ENCODE results near the gene EHD4. TPM values are rescaled to one million over a fixed set of nuclear protein-coding genes. Genes with fewer than 3 reads are reported as not detected.

EHD4 gene
- polyA plus RNA-seq, 1 donor (not counting 4 experiments of a cell fraction or from before 2014, with no cell fraction given) = 31.5 TPM

GRCh38 chr15:42007386-42007785 is 35.0 kb upstream of the EHD4 start:
- no peak overlapping the region for H3K4me2 ChIP-seq (ENCODE audit: control insufficient read depth, extremely low read depth, insufficient read depth, low read depth, low read length)
- DNase-seq (ENCODE audit: low read depth, low spot score) (no peak), FAIRE-seq (no peak)
- H2AFZ ChIP-seq (ENCODE audit: control insufficient read depth, low read length) = no peak overlapping the region
- no peak overlapping the region for H3K9ac ChIP-seq (ENCODE audit: control insufficient read depth, extremely low read depth, insufficient read depth, low read length)
- H3K79me2 ChIP-seq (ENCODE audit: control insufficient read depth, insufficient read depth, low read length) = no peaks in the 10 kb centered on the region
- H3K4me1 ChIP-seq (ENCODE audit: control insufficient read depth, extremely low read depth, insufficient read depth, low read length) = peaks cover 16% of the 10 kb centered on the region
- no peak overlapping the region for H3K27ac ChIP-seq (ENCODE audit: control insufficient read depth, insufficient read depth, low read length)
- dilution Hi-C loops (cut with MboI; ENCODE audit: extremely low pct_ligation_motif_present, low sequenced_read_pairs) = no loop called here
- TF ChIP-seq EZH2 (IDR thresholded peaks at IDR 0.05; ENCODE audit: low read length) (no peak), CTCF (optimal IDR thresholded peaks at IDR 0.05 in 1 of 3, IDR thresholded peaks at IDR 0.05 in 1 of 3, conservative IDR thresholded peaks at IDR 0.05 in 1 of 3; ENCODE audit: extremely low read depth in 1 of 3, insufficient read depth in 2 of 3, low read length in 3 of 3) (no peak)
- H3K9me3 ChIP-seq (ENCODE audit: control insufficient read depth, low read depth, low read length) = no peaks in the 10 kb centered on the region
- H3K27me3 ChIP-seq (ENCODE audit: control insufficient read depth, extremely low read depth, insufficient read depth, low read length) = no peaks in the 10 kb centered on the region
- H3K36me3 ChIP-seq (ENCODE audit: control insufficient read depth in 2 of 2, extremely low read depth in 1 of 2, insufficient read depth in 2 of 2, low read length in 2 of 2) = no peaks in the 10 kb centered on the region
- no peaks in the 10 kb centered on the region for H3K9me1 ChIP-seq (ENCODE audit: control insufficient read depth, extremely low read depth, insufficient read depth, low read length)
- peaks cover 3% of the 10 kb centered on the region for H4K20me1 ChIP-seq (ENCODE audit: control insufficient read depth, extremely low read depth, insufficient read depth, low read length)
- H3K4me3 ChIP-seq (ENCODE audit: control insufficient read depth in 2 of 3, extremely low read depth in 1 of 3, insufficient read depth in 2 of 3, low read depth in 1 of 3, low read length in 3 of 3) = no peak overlapping the region

DNA sequence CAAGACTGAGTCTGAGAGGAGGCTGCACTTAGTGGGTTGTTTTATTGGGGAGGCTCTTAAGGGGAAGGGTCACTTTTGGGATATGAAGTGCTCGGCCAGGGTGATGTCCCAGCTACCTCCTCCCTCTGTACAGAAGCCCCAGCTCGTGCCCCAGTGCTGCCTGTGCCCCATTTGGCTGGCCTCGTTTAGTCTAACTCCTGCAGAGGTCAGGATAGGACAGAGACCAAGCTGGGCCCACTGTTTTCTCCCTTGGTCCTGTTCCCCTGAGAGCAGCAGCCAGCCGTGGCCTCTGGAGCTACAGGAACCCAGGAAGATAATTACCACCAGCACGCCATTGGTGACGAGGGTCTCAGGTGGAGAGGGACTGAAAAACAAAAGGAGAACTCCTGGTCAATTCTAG is 30.0 kb upstream of the EHD4 start:
- FAIRE-seq = no peak
- dilution Hi-C loops (cut with MboI; ENCODE audit: extremely low pct_ligation_motif_present, low sequenced_read_pairs) = no loop called here

More for the DNA sequence above, 30.0 kb upstream of the EHD4 start:
- H3K4me1 ChIP-seq (ENCODE audit: control insufficient read depth, extremely low read depth, insufficient read depth, low read length) = no peaks in the 10 kb centered on the region
- no peaks in the 10 kb centered on the region for H3K36me3 ChIP-seq (ENCODE audit: control insufficient read depth in 2 of 2, extremely low read depth in 1 of 2, insufficient read depth in 2 of 2, low read length in 2 of 2)
- no peak overlapping the region for H3K9ac ChIP-seq (ENCODE audit: control insufficient read depth, extremely low read depth, insufficient read depth, low read length)
- H3K79me2 ChIP-seq (ENCODE audit: control insufficient read depth, insufficient read depth, low read length) = no peaks in the 10 kb centered on the region
- no peaks in the 10 kb centered on the region for H3K9me3 ChIP-seq (ENCODE audit: control insufficient read depth, low read depth, low read length)
- H3K9me1 ChIP-seq (ENCODE audit: control insufficient read depth, extremely low read depth, insufficient read depth, low read length) = no peaks in the 10 kb centered on the region
- H3K27me3 ChIP-seq (ENCODE audit: control insufficient read depth, extremely low read depth, insufficient read depth, low read length) = no peaks in the 10 kb centered on the region
- H3K4me3 ChIP-seq (ENCODE audit: control insufficient read depth in 2 of 3, extremely low read depth in 1 of 3, insufficient read depth in 2 of 3, low read depth in 1 of 3, low read length in 3 of 3) = no peak overlapping the region
- no peak overlapping the region for H3K4me2 ChIP-seq (ENCODE audit: control insufficient read depth, extremely low read depth, insufficient read depth, low read depth, low read length)
- no peak for DNase-seq (ENCODE audit: low read depth, low spot score)
- H3K27ac ChIP-seq (ENCODE audit: control insufficient read depth, insufficient read depth, low read length) = no peak overlapping the region
- H2AFZ ChIP-seq (ENCODE audit: control insufficient read depth, low read length) = no peak overlapping the region
- TF ChIP-seq CTCF (optimal IDR thresholded peaks at IDR 0.05 in 1 of 3, IDR thresholded peaks at IDR 0.05 in 1 of 3, conservative IDR thresholded peaks at IDR 0.05 in 1 of 3; ENCODE audit: extremely low read depth in 1 of 3, insufficient read depth in 2 of 3, low read length in 3 of 3) = no peak
- no peak for TF ChIP-seq EZH2 (IDR thresholded peaks at IDR 0.05; ENCODE audit: low read length)
- H4K20me1 ChIP-seq (ENCODE audit: control insufficient read depth, extremely low read depth, insufficient read depth, low read length) = no peaks in the 10 kb centered on the region
